WTC11 (cell line): ENCODE data around the gene FRMD6. TPM values are rescaled to one million over a fixed set of nuclear protein-coding genes. Genes with fewer than 3 reads are reported as not detected.
A peak's percentile ranks its signal among the peaks of the same experiment; 100 is the strongest.

Experiments
- ATAC-seq: fragments of 200-7000 bp; cut with Tn5 transposase; 2 replicates; pipeline ENCODE4 v1.10.0; 2021; ENCODE audit warnings: mild to moderate bottlenecking, moderate library complexity
- CTCF ChIA-PET: fragments of 300-600 bp; sonication (Branson Sonifier 250); formaldehyde crosslinking; loops from one replicate; lab custom pipeline; 2021; ENCODE audit warnings: antibody characterized with exemption; lab: Charles Lee
- POLR2A ChIA-PET: fragments of 350-600 bp; sonication (Branson Sonifier 250); formaldehyde crosslinking; loops from one replicate; lab custom pipeline; 2021; ENCODE audit warnings: antibody characterized with exemption; lab: Charles Lee
- DNase-seq: peaks from one replicate; pipeline ENCODE4 v3.0.0; 2021; ENCODE audit warnings: low spot score
- H3K27ac Mint-ChIP-seq: 2 replicates; pipeline ENCODE4 v1.8.0; 2021; ENCODE audit warnings: mixed read lengths
- H3K27me3 Mint-ChIP-seq: 2 replicates; pipeline ENCODE4 v1.8.0; 2021; ENCODE audit warnings: low read depth, mild to moderate bottlenecking, moderate library complexity, mixed read lengths
- H3K36me3 Mint-ChIP-seq: 2 replicates; pipeline ENCODE4 v1.8.0; 2021; ENCODE audit warnings: mixed read lengths
- H3K4me1 Mint-ChIP-seq: 2 replicates; pipeline ENCODE4 v1.8.0; 2022; ENCODE audit warnings: mixed read lengths
- H3K4me3 Mint-ChIP-seq: 2 replicates; pipeline ENCODE4 v1.8.0; 2021; ENCODE audit warnings: mild to moderate bottlenecking, moderate library complexity, mixed read lengths
- H3K9me3 Mint-ChIP-seq: 2 replicates; pipeline ENCODE4 v1.8.0; 2021; ENCODE audit warnings: mixed read lengths
- ARID4B ChIP-seq: sonication (generic); formaldehyde crosslinking; IDR thresholded peaks from 2 replicates; pipeline ENCODE4 v1.8.0; 2023; ENCODE audit warnings: missing genetic modification reagents, mild to moderate bottlenecking, borderline replicate concordance
- CTCF ChIP-seq: fragments of 200-600 bp; IDR thresholded peaks from 2 replicates; pipeline ENCODE4 v1.8.0; 2022; ENCODE audit warnings: antibody characterized with exemption
- IRF2 ChIP-seq: sonication (generic); formaldehyde crosslinking; IDR thresholded peaks from 2 replicates; pipeline ENCODE4 v1.8.0; 2022; ENCODE audit warnings: low read depth, missing genetic modification reagents, borderline replicate concordance
- NFATC4 ChIP-seq: fragments of 250-450 bp; sonication (Bioruptor Pico); IDR thresholded peaks from 2 replicates; pipeline ENCODE4 v1.9.0; 2021; ENCODE audit warnings: mild to moderate bottlenecking
- NFYB ChIP-seq: sonication (generic); formaldehyde crosslinking; conservative IDR thresholded peaks from 2 replicates; pipeline ENCODE4 v1.8.0; 2022; ENCODE audit warnings: low read depth, missing genetic modification reagents
- NR1H2 ChIP-seq: sonication (generic); formaldehyde crosslinking; IDR thresholded peaks from 2 replicates; pipeline ENCODE4 v1.9.0; 2021; ENCODE audit warnings: mild to moderate bottlenecking, moderate library complexity, missing genetic modification reagents
- NR3C1 ChIP-seq: sonication (generic); formaldehyde crosslinking; conservative IDR thresholded peaks from 2 replicates; pipeline ENCODE4 v1.8.1; 2023; ENCODE audit warnings: low read depth, mild to moderate bottlenecking, missing genetic modification reagents
- SOX15 ChIP-seq: fragments of 250-450 bp; sonication (Bioruptor Pico); IDR thresholded peaks from 2 replicates; pipeline ENCODE4 v1.9.0; 2021; ENCODE audit warnings: mild to moderate bottlenecking
- TCF7 ChIP-seq: sonication (generic); formaldehyde crosslinking; IDR thresholded peaks from 2 replicates; pipeline ENCODE4 v1.8.0; 2022; ENCODE audit warnings: mild to moderate bottlenecking, low read depth, missing genetic modification reagents, moderate library complexity
- USF2 ChIP-seq: sonication (generic); formaldehyde crosslinking; IDR thresholded peaks from 2 replicates; pipeline ENCODE4 v1.8.1; 2023; ENCODE audit warnings: mild to moderate bottlenecking, missing genetic modification reagents, moderate library complexity
- ZNF219 ChIP-seq: sonication (generic); formaldehyde crosslinking; IDR thresholded peaks from 2 replicates; pipeline ENCODE4 v1.8.0; 2023; ENCODE audit warnings: missing genetic modification reagents, mild to moderate bottlenecking, borderline replicate concordance
- ZNF263 ChIP-seq: sonication (generic); formaldehyde crosslinking; IDR thresholded peaks from 2 replicates; pipeline ENCODE4 v1.8.1; 2022; ENCODE audit warnings: low read depth, mild to moderate bottlenecking, moderate library complexity, missing genetic modification reagents
- ZNF396 ChIP-seq: fragments of 250-450 bp; sonication (Bioruptor Pico); IDR thresholded peaks from 2 replicates; pipeline ENCODE4 v1.8.0; 2021; ENCODE audit warnings: mild to moderate bottlenecking, moderate library complexity, borderline replicate concordance
- ZNF416 ChIP-seq: fragments of 250-450 bp; sonication (Bioruptor Pico); IDR thresholded peaks from 2 replicates; pipeline ENCODE4 v1.9.0; 2021; ENCODE audit warnings: mild to moderate bottlenecking, inconsistent platforms
- ZNF423 ChIP-seq: fragments of 250-450 bp; sonication (Bioruptor Pico); IDR thresholded peaks from 2 replicates; pipeline ENCODE4 v2.1.2; 2022; ENCODE audit warnings: mild to moderate bottlenecking, moderate library complexity
- ZNF532 ChIP-seq: fragments of 250-450 bp; sonication (Bioruptor Pico); IDR thresholded peaks from 2 replicates; pipeline ENCODE4 v1.9.0; 2021; ENCODE audit warnings: mild to moderate bottlenecking, borderline replicate concordance
- total RNA-seq: library from RNA; stranded (reverse); gene quantifications from 3 replicates; pipeline ENCODE4 v1.2.3, GENCODE V29; 2021
- TF ChIP-seq, protein P1 (sequence below): sonication (generic); formaldehyde crosslinking; IDR thresholded peaks from 2 replicates; pipeline ENCODE4 v1.8.1; 2022; ENCODE audit warnings: low read depth, missing genetic modification reagents, borderline replicate concordance
- TF ChIP-seq, protein P2 (sequence below): sonication (generic); formaldehyde crosslinking; IDR thresholded peaks from 2 replicates; pipeline ENCODE4 v1.8.1; 2023; ENCODE audit warnings: mild to moderate bottlenecking, moderate library complexity, missing genetic modification reagents
- TF ChIP-seq, protein P3 (sequence below): sonication (generic); formaldehyde crosslinking; IDR thresholded peaks from 2 replicates; pipeline ENCODE4 v1.8.1; 2022; ENCODE audit warnings: mild to moderate bottlenecking, missing genetic modification reagents, moderate library complexity, borderline replicate concordance

The FRMD6 gene
- total RNA-seq, 1 experiment from 2014 or later, result 21.8 TPM

GRCh38 chr14:51735851-51736250 lies 84.1 kb downstream of the FRMD6 start (continued):
- no peak for TF ChIP-seq NR3C1 (CRISPR knock-in tag)
- no peak for TF ChIP-seq ZNF396
- TF ChIP-seq NR1H2 (CRISPR knock-in tag), result no peak

GRCh38 chr14:51738754-51739153 lies 87.0 kb downstream of the FRMD6 start:
- H3K27me3 Mint-ChIP-seq, result no peaks in the 10 kb centered on the region
- POLR2A ChIA-PET, result no interaction called here
- CTCF ChIA-PET, result interaction anchor here (1.6 kb wide), 1 partner anchor 154 kb away, joined by 4 read pairs; no protein-coding TSS in a partner anchor
- no peaks in the 10 kb centered on the region for H3K36me3 Mint-ChIP-seq
- H3K4me3 Mint-ChIP-seq, result no peak overlapping the region
- no peak overlapping the region for H3K27ac Mint-ChIP-seq
- H3K4me1 Mint-ChIP-seq, result peaks cover 5% of the 10 kb centered on the region
- ATAC-seq (peak; percentile 100), DNase-seq (peak; percentile 59)
- H3K9me3 Mint-ChIP-seq, result no peaks in the 10 kb centered on the region
- TF ChIP-seq ZNF219 (CRISPR knock-in tag), result no peak
- TF ChIP-seq, protein P1, sequence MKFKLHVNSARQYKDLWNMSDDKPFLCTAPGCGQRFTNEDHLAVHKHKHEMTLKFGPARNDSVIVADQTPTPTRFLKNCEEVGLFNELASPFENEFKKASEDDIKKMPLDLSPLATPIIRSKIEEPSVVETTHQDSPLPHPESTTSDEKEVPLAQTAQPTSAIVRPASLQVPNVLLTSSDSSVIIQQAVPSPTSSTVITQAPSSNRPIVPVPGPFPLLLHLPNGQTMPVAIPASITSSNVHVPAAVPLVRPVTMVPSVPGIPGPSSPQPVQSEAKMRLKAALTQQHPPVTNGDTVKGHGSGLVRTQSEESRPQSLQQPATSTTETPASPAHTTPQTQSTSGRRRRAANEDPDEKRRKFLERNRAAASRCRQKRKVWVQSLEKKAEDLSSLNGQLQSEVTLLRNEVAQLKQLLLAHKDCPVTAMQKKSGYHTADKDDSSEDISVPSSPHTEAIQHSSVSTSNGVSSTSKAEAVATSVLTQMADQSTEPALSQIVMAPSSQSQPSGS (CRISPR knock-in tag), result no peak
- TF ChIP-seq NFATC4 (CRISPR knock-in tag), result no peak
- no peak for TF ChIP-seq USF2 (CRISPR knock-in tag)
- TF ChIP-seq, protein P2, sequence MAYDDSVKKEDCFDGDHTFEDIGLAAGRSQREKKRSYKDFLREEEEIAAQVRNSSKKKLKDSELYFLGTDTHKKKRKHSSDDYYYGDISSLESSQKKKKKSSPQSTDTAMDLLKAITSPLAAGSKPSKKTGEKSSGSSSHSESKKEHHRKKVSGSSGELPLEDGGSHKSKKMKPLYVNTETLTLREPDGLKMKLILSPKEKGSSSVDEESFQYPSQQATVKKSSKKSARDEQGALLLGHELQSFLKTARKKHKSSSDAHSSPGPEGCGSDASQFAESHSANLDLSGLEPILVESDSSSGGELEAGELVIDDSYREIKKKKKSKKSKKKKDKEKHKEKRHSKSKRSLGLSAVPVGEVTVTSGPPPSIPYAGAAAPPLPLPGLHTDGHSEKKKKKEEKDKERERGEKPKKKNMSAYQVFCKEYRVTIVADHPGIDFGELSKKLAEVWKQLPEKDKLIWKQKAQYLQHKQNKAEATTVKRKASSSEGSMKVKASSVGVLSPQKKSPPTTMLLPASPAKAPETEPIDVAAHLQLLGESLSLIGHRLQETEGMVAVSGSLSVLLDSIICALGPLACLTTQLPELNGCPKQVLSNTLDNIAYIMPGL (CRISPR knock-in tag), result no peak
- TF ChIP-seq, protein P3, sequence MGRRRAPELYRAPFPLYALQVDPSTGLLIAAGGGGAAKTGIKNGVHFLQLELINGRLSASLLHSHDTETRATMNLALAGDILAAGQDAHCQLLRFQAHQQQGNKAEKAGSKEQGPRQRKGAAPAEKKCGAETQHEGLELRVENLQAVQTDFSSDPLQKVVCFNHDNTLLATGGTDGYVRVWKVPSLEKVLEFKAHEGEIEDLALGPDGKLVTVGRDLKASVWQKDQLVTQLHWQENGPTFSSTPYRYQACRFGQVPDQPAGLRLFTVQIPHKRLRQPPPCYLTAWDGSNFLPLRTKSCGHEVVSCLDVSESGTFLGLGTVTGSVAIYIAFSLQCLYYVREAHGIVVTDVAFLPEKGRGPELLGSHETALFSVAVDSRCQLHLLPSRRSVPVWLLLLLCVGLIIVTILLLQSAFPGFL (CRISPR knock-in tag), result no peak
- TF ChIP-seq IRF2, result no peak
- TF ChIP-seq ZNF263, result no peak
- no peak for TF ChIP-seq SOX15 (CRISPR knock-in tag)
- TF ChIP-seq ZNF396, result no peak
- no peak for TF ChIP-seq NR3C1 (CRISPR knock-in tag)
- TF ChIP-seq ZNF416 (CRISPR knock-in tag), result no peak
- TF ChIP-seq ZNF423 (CRISPR knock-in tag), result no peak
- TF ChIP-seq ARID4B, result no peak
- no peak for TF ChIP-seq TCF7 (CRISPR knock-in tag)
- TF ChIP-seq CTCF, result no peak
- TF ChIP-seq NFYB (CRISPR knock-in tag), result no peak
- TF ChIP-seq ZNF532, result no peak
